SU-DHL-6 (cell line): Measurements from ENCODE around the gene NR1D2.

Experiments
- H2AFZ ChIP-seq: fragments of 200-600 bp; sonication (generic); 2 replicates; pipeline ENCODE4 v1.6.1; 2014; ENCODE audit warnings: low read depth, mild to moderate bottlenecking, moderate library complexity, mixed read lengths, antibody characterized with exemption, low read length; ENCODE audit not compliant: severe bottlenecking
- H3F3A ChIP-seq: fragments of 200-600 bp; shearing (Covaris generic); 2 replicates; pipeline ENCODE4 v1.6.0; 2016; ENCODE audit warnings: antibody characterized with exemption, mild to moderate bottlenecking; ENCODE audit not compliant: insufficient read depth
- H3K27ac ChIP-seq: fragments of 200-600 bp; sonication (generic); 2 replicates; pipeline ENCODE4 v1.5.1; 2016; ENCODE audit warnings: low read depth, mild to moderate bottlenecking, low read length, moderate library complexity, mixed read lengths
- H3K27me3 ChIP-seq: fragments of 200-600 bp; sonication (generic), shearing (Covaris generic); 2 replicates; pipeline ENCODE4 v1.6.0; 2014; ENCODE audit warnings: mild to moderate bottlenecking, low read length
- H3K36me3 ChIP-seq: fragments of 200-600 bp; sonication (generic); 2 replicates; pipeline ENCODE4 v1.6.1; 2014; ENCODE audit warnings: mild to moderate bottlenecking, low read length, mixed read lengths
- H3K4me2 ChIP-seq: fragments of 300-600, 200-600 bp; shearing (Covaris generic), sonication (generic); 2 replicates; pipeline ENCODE4 v1.6.0; 2014; ENCODE audit warnings: low read length, low read depth, mild to moderate bottlenecking; ENCODE audit not compliant: poor library complexity, severe bottlenecking
- H3K4me3 ChIP-seq: fragments of 200-600 bp; sonication (generic); 2 replicates; pipeline ENCODE4 v1.5.1; 2014; ENCODE audit warnings: antibody characterized with exemption, low read length, mild to moderate bottlenecking, mixed read lengths; ENCODE audit not compliant: insufficient read depth, poor library complexity, severe bottlenecking
- H3K79me2 ChIP-seq: fragments of 200-600 bp; sonication (generic); 2 replicates; pipeline ENCODE4 v1.6.1; 2014; ENCODE audit warnings: mild to moderate bottlenecking, low read length, moderate library complexity; ENCODE audit not compliant: insufficient read depth
- H3K9ac ChIP-seq: fragments of 200-600 bp; sonication (generic); 2 replicates; pipeline ENCODE4 v1.7.0; 2014; ENCODE audit warnings: mild to moderate bottlenecking, low read length
- H3K9me2 ChIP-seq: fragments of 200-600 bp; sonication (generic); replicated peaks from 2 replicates; pipeline ENCODE4 v1.6.1; 2014; ENCODE audit warnings: low read length; ENCODE audit not compliant: insufficient read depth
- H3K9me3 ChIP-seq: fragments of 200-600 bp; sonication (generic); 2 replicates; pipeline ENCODE4 v1.6.1; 2014; ENCODE audit warnings: low read length, mixed read lengths; ENCODE audit not compliant: insufficient read depth
- H4K20me1 ChIP-seq: fragments of 200-600 bp; sonication (generic); 2 replicates; pipeline ENCODE4 v1.6.1; 2014; ENCODE audit warnings: low read depth, mild to moderate bottlenecking, antibody characterized with exemption, low read length, moderate library complexity, mixed read lengths
- CTCF ChIP-seq: fragments of 200-600 bp; sonication (generic); IDR thresholded peaks from one replicate; pipeline ENCODE4 v1.5.1; 2017; ENCODE audit warnings: antibody characterized with exemption, mild to moderate bottlenecking, low read length, moderate library complexity; ENCODE audit not compliant: insufficient read depth, poor library complexity, severe bottlenecking
- EZH2phosphoT487 ChIP-seq: fragments of 200-600 bp; sonication (generic), shearing (Covaris generic); conservative IDR thresholded peaks from 2 replicates; pipeline ENCODE4 v1.6.1; 2018; ENCODE audit warnings: mild to moderate bottlenecking, antibody characterized with exemption, low read length, moderate library complexity, mixed read lengths

The NR1D2 gene

DNA sequence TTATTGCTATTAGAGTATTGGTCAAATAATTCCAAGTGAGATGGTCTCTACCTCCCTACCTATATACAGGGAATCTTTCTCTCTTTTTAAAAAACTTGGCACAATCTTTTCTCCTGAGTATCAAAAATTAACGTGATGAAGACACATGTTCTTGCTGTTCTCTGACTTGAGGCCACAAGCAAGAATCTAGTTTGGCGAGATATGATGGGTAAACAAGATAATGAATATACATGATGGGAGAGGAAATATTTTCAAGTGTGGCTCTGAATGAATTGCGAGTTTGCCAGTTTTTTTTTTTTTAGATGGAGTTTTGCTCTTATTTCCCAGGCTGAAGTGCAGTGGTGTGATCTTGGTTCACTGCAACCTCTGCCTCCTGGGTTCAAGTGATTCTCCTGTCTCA lies 11.6 kb downstream of the NR1D2 start:
- no peak overlapping the region for H3K4me3 ChIP-seq
- no peaks in the 10 kb centered on the region for H4K20me1 ChIP-seq
- H3K79me2 ChIP-seq, result no peaks in the 10 kb centered on the region

DNA sequence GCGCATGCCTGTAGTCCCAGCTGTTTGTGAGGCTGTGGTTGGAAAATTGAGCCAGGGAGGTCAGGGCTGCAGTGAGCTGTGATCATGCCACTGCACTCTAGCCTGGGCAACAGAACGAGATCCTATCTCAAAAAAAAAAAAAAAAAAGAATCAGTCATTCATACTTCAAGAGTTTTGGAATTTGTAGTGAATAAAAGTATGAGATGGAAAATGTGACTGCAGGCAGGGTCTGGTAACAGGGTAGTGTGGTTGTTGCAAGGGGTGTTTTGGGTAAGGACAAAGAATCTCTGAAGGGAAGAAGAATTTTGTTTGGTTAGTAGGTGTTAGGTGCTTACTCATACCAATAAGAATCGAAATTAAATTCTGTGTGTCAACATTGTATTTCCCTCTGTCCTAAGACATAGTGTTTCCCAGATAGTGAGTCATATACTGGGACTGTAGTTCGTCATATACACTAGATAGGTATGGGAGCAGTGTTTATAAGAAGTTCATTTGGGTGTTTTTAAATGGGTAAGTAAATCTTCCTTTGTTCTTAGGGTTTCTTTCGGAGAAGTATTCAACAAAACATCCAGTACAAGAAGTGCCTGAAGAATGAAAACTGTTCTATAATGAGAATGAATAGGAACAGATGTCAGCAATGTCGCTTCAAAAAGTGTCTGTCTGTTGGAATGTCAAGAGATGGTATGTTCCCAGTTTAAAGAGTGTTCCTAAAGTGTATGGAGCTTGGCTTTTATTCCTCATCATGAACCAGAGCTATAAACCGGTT lies 14.2 kb downstream of the NR1D2 start:
- Histone ChIP-seq H3K79me2 (no peaks in the 10 kb centered on the region), H3K9ac (no peak overlapping the region), H4K20me1 (no peaks in the 10 kb centered on the region), H3K27ac (no peak overlapping the region), H3F3A (0 out of 2 replicates have a peak, but pooled peaks cover 3% of the 10 kb centered on the region), H3K9me2 (no peaks in the 10 kb centered on the region), H3K27me3 (no peaks in the 10 kb centered on the region), H3K36me3 (no peaks in the 10 kb centered on the region), H3K4me2 (no peak overlapping the region), H3K4me3 (no peak overlapping the region), H2AFZ (no peak overlapping the region), H3K9me3 (no peaks in the 10 kb centered on the region)
- TF ChIP-seq EZH2phosphoT487 (no peak), CTCF (no peak)

More for the DNA sequence above, 11.6 kb downstream of the NR1D2 start:
- Histone ChIP-seq H3K9me2 (no peaks in the 10 kb centered on the region), H3K27me3 (no peaks in the 10 kb centered on the region), H3K4me2 (no peak overlapping the region), H3K27ac (no peak overlapping the region), H3K9me3 (no peaks in the 10 kb centered on the region), H3F3A (0 out of 2 replicates have a peak, but pooled peaks cover 3% of the 10 kb centered on the region), H2AFZ (no peak overlapping the region), H3K9ac (no peak overlapping the region), H3K36me3 (no peaks in the 10 kb centered on the region)
- TF ChIP-seq CTCF, result no peak
- no peak for TF ChIP-seq EZH2phosphoT487

GRCh38 chr3:23960649-23961048 lies 15.6 kb downstream of the NR1D2 start:
- Histone ChIP-seq H3K4me2 (no peak overlapping the region), H4K20me1 (no peaks in the 10 kb centered on the region), H3K9me2 (no peaks in the 10 kb centered on the region), H2AFZ (no peak overlapping the region), H3K9me3 (no peaks in the 10 kb centered on the region), H3K79me2 (no peaks in the 10 kb centered on the region), H3K27ac (no peak overlapping the region), H3K4me3 (no peak overlapping the region), H3K9ac (no peak overlapping the region), H3K27me3 (no peaks in the 10 kb centered on the region), H3K36me3 (no peaks in the 10 kb centered on the region), H3F3A (0 out of 2 replicates have a peak, but pooled peaks cover 3% of the 10 kb centered on the region)
- TF ChIP-seq EZH2phosphoT487 (no peak), CTCF (no peak)
